GM23248 (cell line): Measurements from ENCODE around the gene PLEKHG2. TPM values are rescaled to one million over a fixed set of nuclear protein-coding genes. Genes with fewer than 3 reads are reported as not detected.

Experiments used
- DNase-seq: peaks from one replicate; pipeline ENCODE4 v3.0.0-alpha.2; 2015
- H2AFZ ChIP-seq: fragments of 200-600 bp; sonication (generic); 2 replicates; pipeline ENCODE4 v1.6.1; 2016; ENCODE audit warnings: antibody characterized with exemption
- H3F3A ChIP-seq: fragments of 200-600 bp; sonication (generic); 2 replicates; pipeline ENCODE4 v1.6.1; 2016; ENCODE audit warnings: mild to moderate bottlenecking, antibody characterized with exemption, mixed run types; ENCODE audit not compliant: insufficient read depth
- H3K27ac ChIP-seq: fragments of 200-600 bp; sonication (generic); 2 replicates; pipeline ENCODE4 v1.5.1; 2016; ENCODE audit warnings: mild to moderate bottlenecking
- H3K27me3 ChIP-seq: fragments of 200-600 bp; sonication (generic); replicated peaks from 2 replicates; pipeline ENCODE4 v1.6.1; 2016; ENCODE audit warnings: mild to moderate bottlenecking; ENCODE audit not compliant: insufficient read depth
- H3K36me3 ChIP-seq: fragments of 200-600 bp; sonication (generic); 2 replicates; pipeline ENCODE4 v1.6.1; 2016; ENCODE audit warnings: low read depth, mild to moderate bottlenecking
- H3K4me1 ChIP-seq: fragments of 200-600 bp; sonication (generic); 2 replicates; pipeline ENCODE4 v1.6.1; 2016; ENCODE audit warnings: mild to moderate bottlenecking; ENCODE audit not compliant: insufficient read depth
- H3K4me2 ChIP-seq: fragments of 200-600 bp; sonication (generic); one replicate; pipeline ENCODE4 v1.6.1; 2016; ENCODE audit warnings: mild to moderate bottlenecking; ENCODE audit not compliant: unreplicated experiment
- H3K4me3 ChIP-seq: fragments of 200-600 bp; sonication (generic); 2 replicates; pipeline ENCODE4 v1.5.1; 2016; ENCODE audit warnings: mild to moderate bottlenecking
- H3K79me2 ChIP-seq: fragments of 200-600 bp; sonication (generic); 2 replicates; pipeline ENCODE4 v1.6.1; 2016; ENCODE audit warnings: mild to moderate bottlenecking; ENCODE audit not compliant: insufficient read depth
- H3K9ac ChIP-seq: fragments of 200-600 bp; sonication (generic); 2 replicates; pipeline ENCODE4 v1.6.1; 2016; ENCODE audit warnings: mild to moderate bottlenecking
- H3K9me2 ChIP-seq: fragments of 200-600 bp; sonication (generic); 2 replicates; pipeline ENCODE4 v1.6.1; 2016; ENCODE audit warnings: mixed run types, mild to moderate bottlenecking, moderate library complexity; ENCODE audit not compliant: insufficient read depth
- H3K9me3 ChIP-seq: fragments of 200-600 bp; sonication (generic); one replicate; pipeline ENCODE4 v1.6.1; 2017; ENCODE audit warnings: low read depth
- H4K20me1 ChIP-seq: fragments of 200-600 bp; sonication (generic); 2 replicates; pipeline ENCODE4 v1.6.0; 2016; ENCODE audit not compliant: insufficient read depth
- EZH2 ChIP-seq: fragments of 200-600 bp; sonication (generic); IDR thresholded peaks from 2 replicates; pipeline ENCODE4 v1.6.1; 2018; ENCODE audit warnings: antibody characterized with exemption, mild to moderate bottlenecking; ENCODE audit not compliant: insufficient read depth, poor library complexity, severe bottlenecking
- EZH2phosphoT487 ChIP-seq: fragments of 200-600 bp; sonication (generic); IDR thresholded peaks from 2 replicates; pipeline ENCODE4 v1.6.1; 2018; ENCODE audit warnings: antibody characterized with exemption, moderate library complexity, mild to moderate bottlenecking, low read depth; ENCODE audit not compliant: insufficient read depth
- WGBS, 2 experiments: methylation state at CpG; one replicate each; pipeline ENCODE4 v1.1.6; 2015 to 2017; ENCODE audit warnings: low lambda C conversion rate in 2 of 2, low coverage in 1 of 2; ENCODE audit errors: missing lambda C conversion rate in 2 of 2; 5-methylcytosine and 5-hydroxymethylcytosine counted together
- in situ Hi-C: fragments of 300-500 bp; cut with MboI; formaldehyde crosslinking; loops from 2 replicates; pipeline ENCODE4 v1.15.0; 2020
- polyA plus RNA-seq: library from polyadenylated mRNA; unstranded; fragments of >200 nt; fragmentation: Nextera tagmentation; extraction: Ambion mirVana; gene quantifications from 2 replicates; pipeline ENCODE4 v1.2.1, GENCODE V29; 2016
- total RNA-seq: library from RNA; depleted of rRNA; stranded (reverse); fragments of >200 nt; shearing (Covaris generic); gene quantifications from 2 replicates; pipeline ENCODE4 v1.2.3, GENCODE V29; 2014

The PLEKHG2 gene
- total and polyA plus RNA-seq, 2 experiments from 2014 or later = 12.0 to 12.2 TPM

- H3K36me3 ChIP-seq = peaks cover 26% of the 10 kb centered on the region
- TF ChIP-seq EZH2phosphoT487 (no peak), EZH2 (no peak)
- no peak overlapping the region for H3K9ac ChIP-seq
- H3K27ac ChIP-seq = no peak overlapping the region
- H3K27me3 ChIP-seq = no peaks in the 10 kb centered on the region
- 78 to 82% methylated on average over 25 of the region's 25 CpGs for WGBS, 2 experiments
- no peaks in the 10 kb centered on the region for H3K9me2 ChIP-seq
- no peak overlapping the region for H3K4me3 ChIP-seq
- no peaks in the 10 kb centered on the region for H3K9me3 ChIP-seq
- H3F3A ChIP-seq = peaks cover 83% of the 10 kb centered on the region
- no peaks in the 10 kb centered on the region for H4K20me1 ChIP-seq
- H3K79me2 ChIP-seq = peaks cover 30% of the 10 kb centered on the region
- in situ Hi-C loops = no loop called here
- peaks cover 29% of the 10 kb centered on the region for H3K4me1 ChIP-seq
- peak; percentile 52 for DNase-seq
- no peak overlapping the region for H3K4me2 ChIP-seq
- no peak overlapping the region for H2AFZ ChIP-seq
Observed at GRCh38 chr19:39430675-39431593, 18.5 kb downstream of the PLEKHG2 start.

- peaks cover 68% of the 10 kb centered on the region for H3F3A ChIP-seq
- no peak overlapping the region for H3K27ac ChIP-seq
- H3K79me2 ChIP-seq = peaks cover 30% of the 10 kb centered on the region
- TF ChIP-seq EZH2phosphoT487 = no peak
- no peak for TF ChIP-seq EZH2
- H3K27me3 ChIP-seq = no peaks in the 10 kb centered on the region
- no peak for DNase-seq
- in situ Hi-C loops = no loop called here
- H3K4me1 ChIP-seq = peaks cover 29% of the 10 kb centered on the region
- no peak overlapping the region for H3K9ac ChIP-seq
- H3K9me3 ChIP-seq = no peaks in the 10 kb centered on the region
- H3K36me3 ChIP-seq = peaks cover 26% of the 10 kb centered on the region
- no peaks in the 10 kb centered on the region for H3K9me2 ChIP-seq
- 81 to 82% methylated on average over 8 of the region's 8 CpGs for WGBS, 2 experiments
- H3K4me3 ChIP-seq = no peak overlapping the region
- no peaks in the 10 kb centered on the region for H4K20me1 ChIP-seq
- no peak overlapping the region for H3K4me2 ChIP-seq
- H2AFZ ChIP-seq = no peak overlapping the region
Observed at GRCh38 chr19:39432677-39433025, 20.2 kb downstream of the PLEKHG2 start.

GRCh38 chr19:39433480-39434079 is 21.1 kb downstream of the PLEKHG2 start:
- H3K9me2 ChIP-seq = no peaks in the 10 kb centered on the region
- peaks cover 30% of the 10 kb centered on the region for H3K79me2 ChIP-seq
- no peak overlapping the region for H3K4me3 ChIP-seq
- no peaks in the 10 kb centered on the region for H3K9me3 ChIP-seq
- H3K9ac ChIP-seq = peak overlapping the region; percentile 91
- H2AFZ ChIP-seq = no peak overlapping the region
- H3K4me2 ChIP-seq = no peak overlapping the region
- no peaks in the 10 kb centered on the region for H4K20me1 ChIP-seq
- in situ Hi-C loops = no loop called here
- H3F3A ChIP-seq = peaks cover 60% of the 10 kb centered on the region
- peaks cover 23% of the 10 kb centered on the region for H3K4me1 ChIP-seq
- 83 to 86% methylated on average over 8 of the region's 8 CpGs for WGBS, 2 experiments
- no peaks in the 10 kb centered on the region for H3K27me3 ChIP-seq
- peaks cover 26% of the 10 kb centered on the region for H3K36me3 ChIP-seq
- TF ChIP-seq EZH2 = no peak
- DNase-seq = no peak
- H3K27ac ChIP-seq = peak overlapping the region; percentile 62; the same call in 1 of the 2 replicates

- peak overlapping the region; percentile 62 for H3K27ac ChIP-seq
- in situ Hi-C loops = no loop called here
- 37 to 40% methylated on average over 10 of the region's 10 CpGs for WGBS, 2 experiments
- no peaks in the 10 kb centered on the region for H4K20me1 ChIP-seq
- H3K9me2 ChIP-seq = no peaks in the 10 kb centered on the region
- peak; percentile 57 for DNase-seq
- H2AFZ ChIP-seq = no peak overlapping the region
- H3K36me3 ChIP-seq = peaks cover 26% of the 10 kb centered on the region
- no peaks in the 10 kb centered on the region for H3K9me3 ChIP-seq
- peaks cover 15% of the 10 kb centered on the region for H3K4me1 ChIP-seq
- peak overlapping the region; percentile 90 for H3K4me2 ChIP-seq
- H3K79me2 ChIP-seq = peaks cover 30% of the 10 kb centered on the region
- H3F3A ChIP-seq = peaks cover 52% of the 10 kb centered on the region
- peak overlapping the region; percentile 94 for H3K4me3 ChIP-seq
- H3K9ac ChIP-seq = peak overlapping the region; percentile 91
- H3K27me3 ChIP-seq = no peaks in the 10 kb centered on the region
- TF ChIP-seq EZH2phosphoT487 (no peak), EZH2 (no peak)
Observed at GRCh38 chr19:39434123-39435076, 21.9 kb downstream of the PLEKHG2 start.
